A549 treated with Mapracorat at 1 μM for 4 hours (cell line): Measurements from ENCODE around the gene RPE65. TPM values are rescaled to one million over a fixed set of nuclear protein-coding genes. Genes with fewer than 3 reads are reported as not detected.

ENCODE experiments used
- total RNA-seq: library from RNA; stranded (reverse); fragments of 200-300 nt; extraction: Qiagen RNA extraction; gene quantifications from 5 replicates; pipeline ENCODE4 v1.2.3, GENCODE V29; 2022

Gene RPE65
- total RNA-seq: not detected in 5 replicates

DNA sequence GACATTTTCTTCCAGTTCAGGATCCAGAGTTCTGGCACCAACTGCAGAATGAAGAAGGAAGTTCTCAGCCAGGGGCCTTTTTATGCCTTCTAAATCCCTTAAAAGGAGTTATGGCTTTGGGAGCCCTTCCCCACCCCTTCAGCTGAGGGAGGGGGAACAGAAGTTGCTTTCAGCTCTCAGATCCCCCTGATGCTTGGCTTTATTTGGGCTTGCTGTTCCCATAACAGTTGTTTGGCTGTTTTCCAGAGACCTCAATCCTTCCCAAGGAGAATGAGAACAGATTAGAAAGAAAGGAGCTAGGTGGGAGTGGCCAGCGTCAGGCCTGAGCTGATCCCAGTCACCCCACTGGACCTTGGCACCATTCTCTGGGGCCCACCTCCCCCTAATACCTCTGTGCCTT, at the start of gene RPE65:
RPE65 (minus strand) TSS at position 54 of the 400 bp plus-strand sequence; CDS start at position 5, 49 bp downstream.

GRCh38 chr1:68496680-68497357, 47.1 kb upstream of the RPE65 start, which contains the start of gene DEPDC1:
DEPDC1 (minus strand) TSS chr1:68497082; CDS start chr1:68496999, 83 bp downstream.

Other genes starting within 250 kb of the RPE65 start
- 15.3 to 18.8 TPM (median 16.7 TPM) in 5 replicates for gene WLS, start 217.4 kb downstream of the RPE65 start, total RNA-seq
- gene DEPDC1, start 47.1 kb upstream of the RPE65 start, total RNA-seq: 10.1 to 15.1 TPM (median 13.5 TPM) in 5 replicates